GM19438 (cell line): ENCODE data around the gene POLN.

Experiments
- ATAC-seq: cut with Tn5 transposase; IDR thresholded peaks from one replicate; pipeline ENCODE4 v1.9.1; 2021; ENCODE audit warnings: low read depth; ENCODE audit not compliant: unreplicated experiment

The POLN gene

GRCh38 chr4:2252530-2253091 lies 10.7 kb upstream of the POLN start:
- ATAC-seq, result no peak

- ATAC-seq, result no peak
Observed at GRCh38 chr4:2251795-2252529, 10.0 kb upstream of the POLN start.

GRCh38 chr4:2251073-2251794 lies 9.3 kb upstream of the POLN start:
- ATAC-seq, result no peak

GRCh38 chr4:2250357-2251072 lies 8.6 kb upstream of the POLN start:
- no peak for ATAC-seq

- no peak for ATAC-seq
Observed at GRCh38 chr4:2249526-2250356, 7.8 kb upstream of the POLN start.

- no peak for ATAC-seq
Observed at GRCh38 chr4:2248821-2249261, 6.9 kb upstream of the POLN start.

- ATAC-seq, result no peak
Observed at GRCh38 chr4:2248044-2248780, 6.3 kb upstream of the POLN start.

GRCh38 chr4:2247128-2248043 lies 5.5 kb upstream of the POLN start:
- ATAC-seq, result no peak

GRCh38 chr4:2246384-2247127 lies 4.6 kb upstream of the POLN start:
- no peak for ATAC-seq

GRCh38 chr4:2245787-2246275 lies 3.9 kb upstream of the POLN start:
- no peak for ATAC-seq

GRCh38 chr4:2245057-2245786 lies 3.3 kb upstream of the POLN start:
- ATAC-seq, result no peak

GRCh38 chr4:2243681-2244380 lies 1.9 kb upstream of the POLN start:
- no peak for ATAC-seq

GRCh38 chr4:2241003-2241402 lies 918 bp downstream of the POLN start:
- no peak for ATAC-seq

- no peak for ATAC-seq
Observed at GRCh38 chr4:2236944-2237666, 4.8 kb downstream of the POLN start.

GRCh38 chr4:2231082-2231481 lies 10.8 kb downstream of the POLN start:
- ATAC-seq, result no peak

- no peak for ATAC-seq
Observed at GRCh38 chr4:2226261-2226660, 15.7 kb downstream of the POLN start.
